Psoas muscle (tissue), 8 donors: ENCODE results near the gene CKS1B. TPM values are rescaled to one million over a fixed set of nuclear protein-coding genes. Genes with fewer than 3 reads are reported as not detected.
A peak's percentile ranks its signal among the peaks of the same experiment; 100 is the strongest.

Experiments
- ATAC-seq, 4 donors: fragments of 200-7000 bp; cut with Tn5 transposase; one replicate each; pipeline ENCODE4 v1.9.1; 2020; ENCODE audit warnings: moderate library complexity in 3 of 4, mild to moderate bottlenecking in 2 of 4
- DNase-seq, 2 donors: peaks; one replicate each; pipeline ENCODE4 v3.0.0-alpha.2; 2020
- H3K27ac ChIP-seq: fragments of 200-600 bp; one replicate; pipeline ENCODE4 v1.8.0; 2022
- H3K27me3 ChIP-seq, 3 donors: fragments of 200-600 bp in 1 of 3; one replicate each; pipeline versions ENCODE4 v1.6.1 to v1.8.0; 2013 to 2022; ENCODE audit warnings: low read length in 2 of 3, mild to moderate bottlenecking in 2 of 3, moderate library complexity in 1 of 3; ENCODE audit not compliant: insufficient read depth in 3 of 3
- H3K36me3 ChIP-seq, 2 donors: fragments of 200-600 bp in 1 of 2; one replicate each; pipeline versions ENCODE4 v1.6.1 to v1.8.0; 2013 to 2022; ENCODE audit warnings: low read depth in 1 of 2, mild to moderate bottlenecking in 1 of 2, moderate library complexity in 1 of 2; ENCODE audit not compliant: insufficient read depth in 1 of 2
- H3K4me1 ChIP-seq: fragments of 200-600 bp; one replicate; pipeline ENCODE4 v1.8.0; 2022
- H3K4me3 ChIP-seq: fragments of 200-600 bp; one replicate; pipeline ENCODE4 v1.8.0; 2022; ENCODE audit warnings: mild to moderate bottlenecking
- H3K9me3 ChIP-seq: fragments of 200-600 bp; one replicate; pipeline ENCODE4 v1.8.0; 2022
- WGBS, 3 donors: extraction: QIAGEN DNeasy Blood & Tissue Kit; methylation state at CpG; one replicate each; pipeline versions ENCODE4 v1.1.6 to v1.1.7; 2013; 5-methylcytosine and 5-hydroxymethylcytosine counted together
- intact Hi-C, 2 donors: fragments of 100-400 bp; cut with DNase I; formaldehyde crosslinking; loops; one replicate each; pipeline versions ENCODE4 v1.11.0 to v1.14.2; 2022
- polyA plus RNA-seq, 3 donors: library from polyadenylated mRNA; stranded (reverse); fragments of 200-250 nt; gene quantifications; one replicate each; pipeline ENCODE4 v1.2.3, GENCODE V29; 2013
- total RNA-seq, 4 donors: library from RNA; stranded (reverse); fragmentation: NEBNext Ultra II Directional in 2 of 4; extraction: Animal tissue kit (Norgen Biotek cat#: 25700) in 2 of 4; gene quantifications; one replicate each; pipeline versions ENCODE4 v1.2.1 to v1.2.4, GENCODE V29; 2021 to 2023
- TF ChIP-seq, protein P1 (sequence below): fragments of 200-600 bp; IDR thresholded peaks from one replicate; pipeline ENCODE4 v1.8.0; 2022; ENCODE audit warnings: antibody characterized with exemption
- donor health status: healthy with polysubstance abuse.
- donor health status: DM: no; HTN: no; CAD: no; lungs with moderate emphysema.
- donor health status: Bipolar disorder and iron deficiency.
- donor health status: healthy.
- donor health status: DM: yes; HTN: yes; CAD: no.
- donor health status: DM: no; HTN: no; CAD: no.
- donor health status: DM: no; HTN: no; CAD: no.
- donor health status: DM: yes; HTN: yes; CAD: no.

The CKS1B gene
- total and polyA plus RNA-seq, 7 donors, result 5.5 to 48.1 (median 12.1) TPM

DNA sequence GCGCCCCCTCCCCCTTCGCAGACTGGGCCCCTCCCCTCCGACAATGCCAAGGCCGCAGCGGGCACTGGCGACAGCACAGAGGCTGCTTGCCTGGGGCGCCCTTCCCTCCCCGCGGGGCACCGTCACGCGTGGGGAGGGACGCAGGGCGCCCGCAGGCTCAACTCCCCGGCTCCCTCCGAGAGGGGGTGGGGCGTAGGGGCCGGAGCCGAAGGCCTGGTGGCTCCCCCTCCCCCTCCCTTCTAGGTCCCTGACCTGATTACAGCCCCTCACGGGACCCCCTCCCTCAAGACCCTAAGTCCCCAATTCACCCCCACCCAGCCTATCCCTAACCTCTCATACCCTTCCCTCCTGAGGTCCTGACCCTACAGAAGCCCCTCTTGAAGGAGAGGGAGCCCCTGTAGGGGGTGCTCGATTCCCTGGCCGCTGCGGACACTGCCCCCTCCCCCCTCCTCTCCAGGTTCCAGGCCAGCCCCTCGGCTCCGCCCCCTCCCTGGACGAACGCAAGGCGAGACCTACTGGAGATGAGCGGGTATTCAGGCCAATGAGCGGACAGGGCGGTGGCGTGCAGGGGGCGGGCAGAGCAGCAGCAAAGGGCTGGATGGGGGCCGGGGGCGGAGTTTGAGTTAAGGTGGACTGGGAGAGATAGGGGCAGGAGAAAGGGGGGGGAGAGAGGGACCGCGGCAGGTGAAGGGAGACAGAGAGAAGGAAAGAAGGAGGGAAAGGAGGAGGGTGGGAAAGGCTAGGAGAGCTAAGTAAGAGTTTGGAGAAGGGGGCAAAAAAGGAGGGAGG lies 27.4 kb downstream of the CKS1B start:
- peak overlapping the region; percentile 91 for H3K27ac ChIP-seq
- no peaks in the 10 kb centered on the region for H3K9me3 ChIP-seq
- 0% methylated on average over 23 to 38 of the region's 38 CpGs for WGBS, 3 donors
- H3K4me1 ChIP-seq, result peaks cover 42% of the 10 kb centered on the region
- peak overlapping the region; percentile 78 for H3K4me3 ChIP-seq
- intact Hi-C loops, result loop anchor here (2.0 to 5.0 kb wide), 3 partner anchors 15 to 40 kb away; partner anchors contain the start of genes CKS1B (in 1 of the 2) and PYGO2 (in 1 of the 2)
- no peaks in the 10 kb centered on the region for H3K36me3 ChIP-seq
- H3K27me3 ChIP-seq, result no peaks in the 10 kb centered on the region
- peak; percentile 100 for DNase-seq
- TF ChIP-seq, protein P1, sequence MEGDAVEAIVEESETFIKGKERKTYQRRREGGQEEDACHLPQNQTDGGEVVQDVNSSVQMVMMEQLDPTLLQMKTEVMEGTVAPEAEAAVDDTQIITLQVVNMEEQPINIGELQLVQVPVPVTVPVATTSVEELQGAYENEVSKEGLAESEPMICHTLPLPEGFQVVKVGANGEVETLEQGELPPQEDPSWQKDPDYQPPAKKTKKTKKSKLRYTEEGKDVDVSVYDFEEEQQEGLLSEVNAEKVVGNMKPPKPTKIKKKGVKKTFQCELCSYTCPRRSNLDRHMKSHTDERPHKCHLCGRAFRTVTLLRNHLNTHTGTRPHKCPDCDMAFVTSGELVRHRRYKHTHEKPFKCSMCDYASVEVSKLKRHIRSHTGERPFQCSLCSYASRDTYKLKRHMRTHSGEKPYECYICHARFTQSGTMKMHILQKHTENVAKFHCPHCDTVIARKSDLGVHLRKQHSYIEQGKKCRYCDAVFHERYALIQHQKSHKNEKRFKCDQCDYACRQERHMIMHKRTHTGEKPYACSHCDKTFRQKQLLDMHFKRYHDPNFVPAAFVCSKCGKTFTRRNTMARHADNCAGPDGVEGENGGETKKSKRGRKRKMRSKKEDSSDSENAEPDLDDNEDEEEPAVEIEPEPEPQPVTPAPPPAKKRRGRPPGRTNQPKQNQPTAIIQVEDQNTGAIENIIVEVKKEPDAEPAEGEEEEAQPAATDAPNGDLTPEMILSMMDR, result peak; percentile 26
- ATAC-seq, result peak; percentile 71 to 75 (median 74)

DNA sequence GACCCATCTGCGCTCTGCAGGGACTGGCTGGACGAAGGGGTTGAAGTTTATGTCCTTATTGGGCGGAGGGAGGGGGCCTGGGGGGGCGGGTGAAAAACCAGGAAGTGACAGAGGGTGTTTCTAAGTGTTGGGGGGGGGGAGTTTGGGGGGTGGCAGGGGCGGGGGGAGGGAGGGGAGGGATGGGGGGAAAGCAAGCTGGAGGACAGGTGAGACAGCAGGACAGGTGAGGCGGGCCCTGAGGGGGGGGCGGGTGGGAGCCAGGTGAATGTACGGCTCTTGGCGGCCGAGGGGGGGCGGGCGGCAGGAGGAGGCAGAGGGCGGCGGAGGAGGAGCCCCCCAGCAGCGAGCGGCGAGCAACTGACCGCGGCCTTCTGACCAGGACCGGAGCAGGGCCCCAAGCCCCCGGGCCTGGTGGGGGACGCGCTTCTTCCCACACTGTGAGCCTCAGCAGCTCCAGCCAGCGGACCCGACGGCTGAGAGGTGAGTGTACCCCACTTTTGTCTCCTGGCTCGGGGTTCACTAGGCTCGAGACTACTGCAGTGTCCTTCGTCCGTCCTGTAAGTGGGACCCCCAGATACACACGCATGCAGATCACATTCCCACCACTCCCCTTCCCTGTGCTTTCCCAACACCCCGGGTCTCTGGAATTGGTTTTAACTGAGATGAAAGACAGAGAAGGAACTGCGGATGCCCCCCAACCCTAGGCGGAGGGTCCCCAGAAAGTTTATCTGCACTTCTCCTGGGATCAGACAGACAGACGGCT lies 28.2 kb downstream of the CKS1B start, which contains the start of gene ZBTB7B:
TSS of gene ZBTB7B (plus strand) at position 339 of the 763 bp plus-strand sequence. CDS start 11,859 bp downstream, outside the sequence.
- Histone ChIP-seq H3K9me3 (no peaks in the 10 kb centered on the region), H3K27ac (peak within 1 kb of the TSS; percentile 94), H3K36me3 (no peaks in the 10 kb centered on the region), H3K4me3 (peak within 1 kb of the TSS; percentile 78), H3K4me1 (peaks cover 47% of the 10 kb centered on the region), H3K27me3 (no peaks in the 10 kb centered on the region)
- TF ChIP-seq, protein P1, result no peak
- DNase-seq, result peak; percentile 60 to 82
- peak; percentile 1 to 2 (median 1) for ATAC-seq
- intact Hi-C loops, result loop anchor here (2.0 to 5.0 kb wide), 3 partner anchors 14 to 40 kb away; partner anchors contain the start of genes CKS1B (in 1 of the 2) and PYGO2 (in 1 of the 2)
- 0 to 2% (median 1%) methylated on average over 18 to 35 of the region's 35 CpGs for WGBS, 3 donors

DNA sequence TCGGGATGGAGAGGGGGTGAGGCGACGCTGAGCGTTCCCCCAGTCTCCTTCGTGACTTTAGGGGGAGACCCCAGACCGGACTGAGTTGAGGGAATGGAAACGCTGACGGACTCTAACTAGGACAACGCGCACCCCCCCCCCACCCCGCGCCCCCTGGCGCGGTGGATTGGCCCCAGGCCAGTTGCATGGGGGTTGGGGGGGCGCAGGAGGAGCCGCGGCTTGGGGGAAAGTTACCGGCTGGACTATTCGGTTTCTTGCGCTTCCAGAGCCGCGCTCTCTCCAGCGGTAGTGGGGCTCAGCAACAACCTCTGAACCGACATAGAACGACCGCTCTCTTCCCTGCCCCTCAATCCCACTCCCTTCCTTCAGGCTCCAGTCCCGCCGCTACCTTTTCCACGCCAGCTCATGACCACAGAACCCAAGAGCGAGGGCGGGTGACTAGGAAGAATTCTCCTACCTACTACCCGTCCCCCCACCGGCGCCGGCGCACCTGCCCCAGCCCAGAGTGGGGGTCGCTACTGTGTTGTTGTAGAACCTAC lies 28.8 kb downstream of the CKS1B start:
- TF ChIP-seq, protein P1, result no peak
- Histone ChIP-seq H3K4me3 (peak overlapping the region; percentile 78), H3K36me3 (no peaks in the 10 kb centered on the region), H3K4me1 (peaks cover 52% of the 10 kb centered on the region), H3K9me3 (no peaks in the 10 kb centered on the region), H3K27ac (peak overlapping the region; percentile 94), H3K27me3 (no peaks in the 10 kb centered on the region)
- intact Hi-C loops, result loop anchor here (2.0 to 5.0 kb wide), 3 partner anchors 14 to 41 kb away; partner anchors contain the start of genes CKS1B (in 1 of the 2) and PYGO2 (in 1 of the 2)
- DNase-seq, result peak; percentile 56 to 77
- WGBS, 3 donors, result 0 to 1% (median 1%) methylated on average over 34 to 37 of the region's 37 CpGs
- no peak for ATAC-seq

DNA sequence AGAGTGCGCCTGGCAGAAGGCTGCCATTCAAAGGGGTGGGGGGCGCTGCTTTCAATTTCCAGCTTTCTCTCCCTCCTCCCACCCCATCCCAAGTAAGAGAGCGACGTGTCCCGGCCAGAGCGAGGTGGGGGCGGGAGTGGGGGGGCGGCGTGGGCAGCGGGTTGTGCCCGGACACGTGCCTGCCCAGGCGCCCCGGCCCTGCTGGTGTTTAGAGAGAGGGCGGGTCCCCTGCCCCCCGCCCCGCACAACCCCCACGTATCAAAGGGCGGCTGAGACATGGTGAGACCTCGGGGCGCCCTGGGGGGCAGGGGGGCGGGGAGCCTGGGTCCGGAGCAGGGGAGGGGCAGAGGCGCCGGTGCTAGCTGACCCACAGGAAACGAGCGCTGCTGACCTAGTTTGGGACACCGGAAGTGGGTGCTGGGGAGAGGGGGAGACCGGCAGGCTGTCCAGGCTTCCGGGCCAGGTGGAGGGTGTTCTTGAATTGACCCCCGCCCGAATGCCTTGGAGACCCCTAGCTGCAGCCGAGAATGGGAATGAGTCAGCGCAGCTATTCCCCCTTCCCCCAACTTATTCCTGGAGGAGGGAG lies 29.4 kb downstream of the CKS1B start:
- Histone ChIP-seq H3K4me3 (peak overlapping the region; percentile 78), H3K27ac (peak overlapping the region; percentile 94), H3K4me1 (peaks cover 58% of the 10 kb centered on the region), H3K27me3 (no peaks in the 10 kb centered on the region), H3K36me3 (no peaks in the 10 kb centered on the region), H3K9me3 (no peaks in the 10 kb centered on the region)
- 0 to 1% (median 1%) methylated on average over 30 to 34 of the region's 34 CpGs for WGBS, 3 donors
- intact Hi-C loops, result loop anchor here (2.0 to 5.0 kb wide), 3 partner anchors 13 to 42 kb away; partner anchors contain the start of genes CKS1B (in 1 of the 2) and PYGO2 (in 1 of the 2)
- TF ChIP-seq, protein P1, result no peak
- DNase-seq, result peak; percentile 86 to 91
- ATAC-seq, result peak; percentile 37 to 39 (median 38)
